GM21447 (cell line): ENCODE data around the gene DKK3.
"Not testable (repeated sequence)": the region's sequence is repeated elsewhere in the genome, so short reads cannot be mapped to it uniquely, and the experiment has no call there.

Experiments used
- ATAC-seq: cut with Tn5 transposase; IDR thresholded peaks from one replicate; pipeline ENCODE4 v1.9.1; 2021; ENCODE audit not compliant: unreplicated experiment

DKK3 gene

GRCh38 chr11:12007769-12008737 is at the start of gene DKK3:
Gene DKK3, minus strand, starts transcription at chr11:12008626. Its CDS starts 44 bp downstream, at chr11:12008582.
- no peak for ATAC-seq

DNA sequence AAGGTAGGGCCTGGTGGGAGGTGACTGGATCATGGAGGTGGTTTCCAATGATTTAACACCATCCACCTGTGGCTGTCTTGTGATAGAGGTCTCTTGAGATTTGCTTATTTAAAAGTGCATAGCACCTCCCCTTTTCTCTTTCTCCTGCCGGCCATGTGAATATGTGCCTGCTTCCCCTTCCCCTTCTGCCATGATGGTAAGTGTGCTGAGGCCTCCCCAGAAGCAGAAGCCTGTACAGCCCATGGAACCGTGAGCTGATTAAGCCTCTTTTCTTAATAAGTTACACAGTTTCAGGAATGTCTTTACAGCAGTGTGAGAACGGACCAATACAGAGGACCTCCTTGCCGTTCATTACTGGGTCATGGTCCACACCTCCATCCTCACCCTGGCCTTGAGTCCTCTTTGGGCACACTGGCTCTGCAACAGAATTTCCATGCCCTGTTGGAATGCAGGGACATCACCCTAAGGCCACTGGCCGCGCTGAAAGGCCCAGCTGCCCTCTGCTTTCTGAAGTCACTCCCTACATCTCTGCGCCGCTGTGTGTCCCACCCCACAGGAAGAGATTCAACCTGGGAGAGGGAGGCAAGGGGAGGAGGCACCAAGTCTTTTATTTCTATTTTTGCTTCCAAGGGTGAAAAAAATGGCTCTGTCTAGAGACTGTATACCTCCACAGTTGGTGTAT is 49.0 kb upstream of the DKK3 start:
- no peak for ATAC-seq

- ATAC-seq = no peak
These were observed 47.7 kb upstream of the DKK3 start for GRCh38 chr11:12056119-12056518.

GRCh38 chr11:12053606-12054361 is 45.4 kb upstream of the DKK3 start:
- no peak for ATAC-seq

DNA sequence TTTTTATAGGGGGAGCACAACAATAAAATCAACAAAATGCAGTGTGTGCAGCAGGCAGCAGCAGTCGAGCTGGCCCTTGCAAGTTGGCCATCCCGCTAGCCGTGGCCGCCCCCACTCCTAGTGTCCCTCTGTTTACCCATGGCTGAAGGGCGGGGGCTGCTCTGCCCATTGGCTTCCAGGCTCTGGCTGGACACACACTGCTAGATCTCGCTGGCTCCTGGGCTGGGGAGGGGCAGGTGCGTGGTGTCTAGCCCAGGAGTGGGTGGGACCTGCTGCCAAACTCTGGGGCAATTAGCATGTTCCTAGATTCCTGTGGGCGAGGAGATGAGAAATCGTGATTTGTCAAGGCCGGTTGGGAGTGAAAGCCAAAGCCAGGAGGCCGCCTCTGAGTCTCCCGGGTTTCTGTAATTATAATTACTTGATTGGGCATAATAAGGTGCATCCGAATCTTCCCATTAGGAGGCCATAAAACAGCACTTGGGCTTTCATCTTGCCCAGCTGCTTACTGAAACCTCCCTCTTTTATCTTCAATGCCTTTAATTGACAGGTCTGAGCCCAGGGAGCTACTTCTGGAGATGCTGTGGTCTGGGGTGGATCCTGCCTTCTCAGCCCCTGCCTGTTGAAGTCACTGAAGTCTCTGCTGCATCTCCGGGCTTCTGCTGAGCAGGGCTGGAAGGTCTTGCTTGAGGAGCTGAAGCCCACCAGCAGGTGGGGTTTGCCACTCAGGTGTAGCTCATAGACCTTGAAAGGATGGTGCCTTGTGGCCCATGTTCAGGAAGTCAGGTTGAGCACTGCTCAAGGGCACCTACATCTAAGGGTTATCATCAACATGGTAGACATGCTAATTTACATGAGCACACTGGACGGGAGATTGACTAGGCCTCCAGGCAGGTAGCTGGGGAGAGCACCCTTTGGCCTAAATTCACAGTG is 44.5 kb upstream of the DKK3 start:
- no peak for ATAC-seq

- ATAC-seq = no peak
These were observed 42.8 kb upstream of the DKK3 start for GRCh38 chr11:12051287-12051662.

- ATAC-seq = no peak
These were observed 42.3 kb upstream of the DKK3 start for GRCh38 chr11:12050470-12051286.

GRCh38 chr11:12048936-12049790 is 40.7 kb upstream of the DKK3 start:
- ATAC-seq = no peak

- ATAC-seq = no peak
These were observed 38.3 kb upstream of the DKK3 start for GRCh38 chr11:12046636-12047236.

DNA sequence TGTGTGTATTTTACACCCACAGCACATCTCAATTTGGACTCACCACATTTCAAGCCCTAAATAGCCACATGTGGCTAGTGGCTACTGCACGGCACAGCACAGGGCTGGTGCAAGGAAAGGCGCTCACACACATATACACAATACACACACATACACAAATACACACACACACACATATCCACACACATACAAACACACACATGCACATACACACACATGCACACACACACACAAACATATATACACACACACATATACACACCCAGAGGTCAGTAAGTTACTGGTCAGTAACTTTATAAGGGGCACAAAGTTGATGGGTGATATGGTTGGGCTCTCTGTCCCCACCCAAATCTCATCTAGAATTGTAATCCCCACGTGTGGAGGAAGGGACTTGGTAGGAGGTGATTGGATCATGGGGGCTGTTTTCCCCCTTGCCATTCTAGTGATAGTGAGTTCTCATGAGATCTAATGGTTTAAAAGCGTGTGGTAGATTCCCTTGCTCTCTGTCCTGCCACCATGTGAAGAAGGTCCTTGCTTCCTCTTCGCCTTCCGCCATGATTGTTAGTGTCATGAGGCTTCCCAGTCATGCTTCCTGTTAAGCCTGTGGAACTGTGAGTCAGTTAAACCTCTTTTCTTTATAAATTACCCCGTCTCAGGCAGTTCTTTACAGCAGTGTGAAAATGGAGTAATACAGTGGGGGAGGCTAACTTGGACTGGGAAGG is 37.6 kb upstream of the DKK3 start:
- ATAC-seq = no peak

DNA sequence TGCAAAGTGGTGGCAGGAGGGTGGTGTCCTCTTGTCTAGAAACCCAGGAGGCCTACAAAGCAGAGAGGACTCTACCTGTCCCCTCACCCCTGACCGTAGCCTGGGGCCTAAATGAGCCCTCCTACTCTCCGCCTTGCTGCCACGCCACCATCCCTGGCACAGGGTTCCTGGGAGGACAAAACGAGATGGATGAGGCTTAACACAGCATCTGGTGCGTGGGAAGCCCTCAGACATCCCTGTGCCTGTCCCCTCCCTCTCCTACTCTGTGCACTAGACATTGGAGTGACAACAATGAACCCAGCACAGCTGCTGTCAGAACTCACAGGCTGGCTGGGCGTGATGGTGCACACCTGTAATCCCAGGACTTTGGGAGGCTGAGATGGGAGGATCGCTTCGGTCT is 36.4 kb upstream of the DKK3 start:
- no peak for ATAC-seq

DNA sequence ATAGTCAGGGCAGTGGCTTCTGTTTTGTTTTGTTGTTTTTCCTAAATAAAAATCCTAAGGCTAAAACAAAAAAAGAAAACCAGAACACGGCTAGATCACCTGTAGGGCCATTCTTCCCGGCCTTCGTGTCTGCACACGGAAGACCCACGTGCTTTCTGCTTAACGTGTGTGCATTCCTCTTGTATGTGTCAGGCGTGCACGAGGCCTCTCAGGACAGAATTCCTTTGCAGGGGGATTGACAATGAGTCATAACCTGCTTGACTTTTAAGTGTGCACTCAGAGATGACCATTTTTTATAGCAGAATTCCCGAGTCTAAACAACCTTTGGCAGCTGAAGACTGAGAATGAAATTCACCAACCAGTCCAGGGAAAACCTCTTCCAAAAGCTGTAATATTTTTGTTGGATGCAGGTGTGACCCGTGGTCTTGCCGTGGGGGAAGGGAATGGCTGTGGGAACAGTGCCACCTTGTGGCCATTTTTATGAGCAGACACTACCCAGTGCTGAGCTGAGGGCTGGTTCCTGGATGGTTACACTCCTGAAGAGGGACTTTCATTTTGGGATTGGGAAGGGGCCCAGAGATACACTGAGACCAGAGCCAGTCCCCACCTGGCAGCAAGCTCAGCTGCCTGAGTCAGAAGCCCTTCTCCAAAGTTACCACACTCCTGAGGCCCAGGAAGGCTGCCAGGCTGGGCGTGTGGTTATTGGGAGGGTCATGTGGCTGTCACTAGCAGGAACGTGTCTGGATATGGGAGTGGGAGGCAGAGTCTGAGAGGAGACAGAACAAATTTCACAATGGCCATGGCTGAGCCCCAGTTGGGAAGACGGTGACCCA is 35.7 kb upstream of the DKK3 start:
- no peak for ATAC-seq

DNA sequence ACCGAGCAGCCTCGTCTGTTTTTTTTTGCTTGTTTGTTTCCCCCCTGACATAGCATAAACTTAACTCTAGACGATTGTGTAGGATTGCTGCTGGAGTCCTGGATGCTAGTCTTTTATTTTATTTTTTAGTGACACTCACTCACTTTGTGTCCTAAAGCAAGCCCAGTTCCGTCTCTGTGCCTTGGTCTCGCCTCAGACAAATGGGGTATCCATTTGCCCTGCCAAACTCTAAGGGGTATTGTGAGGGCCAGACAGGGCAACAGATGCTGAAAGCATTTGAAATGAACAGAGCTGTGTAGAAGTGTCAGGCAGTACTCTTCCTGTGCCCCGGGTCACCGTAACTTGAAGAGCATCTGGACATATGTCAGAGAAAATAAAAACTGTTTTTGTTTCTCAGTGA is 34.8 kb upstream of the DKK3 start:
- ATAC-seq = no peak

GRCh38 chr11:12042215-12042676 is 33.8 kb upstream of the DKK3 start:
- ATAC-seq = no peak

- not testable (repeated sequence) for ATAC-seq
These were observed 32.3 kb upstream of the DKK3 start for GRCh38 chr11:12040719-12041118.

DNA sequence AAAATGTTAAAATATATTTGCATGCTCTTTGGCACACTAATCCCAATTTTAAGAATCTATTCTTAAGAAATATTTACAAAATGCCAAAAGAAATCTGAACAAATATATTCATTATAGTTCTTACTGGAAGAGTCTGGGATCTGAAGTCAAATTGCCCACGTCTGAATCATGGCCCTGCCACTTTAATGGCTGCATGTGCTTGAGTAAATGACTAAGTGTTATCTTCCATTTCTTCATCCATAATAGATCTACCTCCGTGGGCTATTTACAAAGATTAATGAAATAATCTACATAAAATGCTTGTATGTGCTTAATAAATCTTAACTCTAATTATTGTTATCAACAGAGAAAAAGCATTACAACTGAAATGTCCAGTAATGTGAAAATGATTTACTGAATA is 24.5 kb upstream of the DKK3 start:
- no peak for ATAC-seq
